IMR-90 (cell line): Measurements from ENCODE around the gene ELMO1.

Experiments used
- CEBPB ChIP-seq: IDR thresholded peaks from 2 replicates; pipeline ENCODE4 v1.6.1; 2012; ENCODE audit warnings: low read depth, low read length, improper control_type of control experiment
- FOS ChIP-seq: fragments of 150-350 bp; IDR thresholded peaks from 2 replicates; pipeline ENCODE4 v1.6.1; 2016; ENCODE audit warnings: low read depth, low read length
- MAFK ChIP-seq: IDR thresholded peaks from 2 replicates; pipeline ENCODE4 v1.6.1; 2012; ENCODE audit warnings: low read depth, low read length, improper control_type of control experiment
- MXI1 ChIP-seq: IDR thresholded peaks from 2 replicates; pipeline ENCODE4 v1.6.1; 2012; ENCODE audit warnings: low read depth, mild to moderate bottlenecking, low read length, moderate library complexity, borderline replicate concordance
- POLR2A ChIP-seq: IDR thresholded peaks from 2 replicates; pipeline ENCODE4 v1.6.1; 2012; ENCODE audit warnings: mild to moderate bottlenecking, low read depth, low read length
- RAD21 ChIP-seq: IDR thresholded peaks from 2 replicates; pipeline ENCODE4 v1.6.1; 2012; ENCODE audit warnings: low read length, improper control_type of control experiment
- RFX5 ChIP-seq: IDR thresholded peaks from 2 replicates; pipeline ENCODE4 v1.8.0; 2012; ENCODE audit warnings: low read depth, mild to moderate bottlenecking, low read length, moderate library complexity
- SMC3 ChIP-seq: fragments of 150-350 bp; IDR thresholded peaks from 2 replicates; pipeline ENCODE4 v1.6.1; 2016; ENCODE audit warnings: low read depth, mild to moderate bottlenecking, antibody characterized with exemption, low read length, moderate library complexity
- TF ChIP-seq, protein P1 (sequence below): conservative IDR thresholded peaks from 2 replicates; pipeline ENCODE4 v1.5.1; 2012; ENCODE audit warnings: mild to moderate bottlenecking, low read depth, low read length, improper control_type of control experiment
- TF ChIP-seq, protein P2 (sequence below): fragments of 150-350 bp; IDR thresholded peaks from 2 replicates; pipeline ENCODE4 v1.6.1; 2016; ENCODE audit warnings: low read depth, mild to moderate bottlenecking, low read length, moderate library complexity, borderline replicate concordance

DNA sequence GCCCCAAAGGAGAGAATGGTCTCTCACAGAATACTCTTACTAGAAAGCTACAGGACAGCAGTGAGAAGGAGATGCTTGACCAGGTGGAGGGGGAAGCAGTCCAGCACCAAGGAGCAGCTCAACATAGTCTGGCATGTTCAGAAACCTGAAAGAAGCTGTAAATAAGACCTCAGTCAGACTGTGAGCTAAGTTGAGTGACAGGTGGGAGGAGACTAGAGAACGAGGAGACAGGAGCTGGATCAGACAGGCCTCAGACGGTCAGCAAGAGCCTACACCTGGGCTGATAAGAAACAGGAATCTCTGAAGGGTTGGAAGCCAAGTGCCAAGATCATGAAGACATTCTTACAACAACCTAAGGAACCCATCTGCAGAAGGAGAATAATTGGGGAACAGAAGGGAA lies 54.5 kb downstream of the ELMO1 start:
- TF ChIP-seq, protein P1, sequence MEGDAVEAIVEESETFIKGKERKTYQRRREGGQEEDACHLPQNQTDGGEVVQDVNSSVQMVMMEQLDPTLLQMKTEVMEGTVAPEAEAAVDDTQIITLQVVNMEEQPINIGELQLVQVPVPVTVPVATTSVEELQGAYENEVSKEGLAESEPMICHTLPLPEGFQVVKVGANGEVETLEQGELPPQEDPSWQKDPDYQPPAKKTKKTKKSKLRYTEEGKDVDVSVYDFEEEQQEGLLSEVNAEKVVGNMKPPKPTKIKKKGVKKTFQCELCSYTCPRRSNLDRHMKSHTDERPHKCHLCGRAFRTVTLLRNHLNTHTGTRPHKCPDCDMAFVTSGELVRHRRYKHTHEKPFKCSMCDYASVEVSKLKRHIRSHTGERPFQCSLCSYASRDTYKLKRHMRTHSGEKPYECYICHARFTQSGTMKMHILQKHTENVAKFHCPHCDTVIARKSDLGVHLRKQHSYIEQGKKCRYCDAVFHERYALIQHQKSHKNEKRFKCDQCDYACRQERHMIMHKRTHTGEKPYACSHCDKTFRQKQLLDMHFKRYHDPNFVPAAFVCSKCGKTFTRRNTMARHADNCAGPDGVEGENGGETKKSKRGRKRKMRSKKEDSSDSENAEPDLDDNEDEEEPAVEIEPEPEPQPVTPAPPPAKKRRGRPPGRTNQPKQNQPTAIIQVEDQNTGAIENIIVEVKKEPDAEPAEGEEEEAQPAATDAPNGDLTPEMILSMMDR, result no peak
- TF ChIP-seq RAD21 (no peak), POLR2A (no peak), CEBPB (no peak), RFX5 (no peak), MXI1 (no peak), FOS (no peak), SMC3 (no peak), MAFK (no peak)
- TF ChIP-seq, protein P2, sequence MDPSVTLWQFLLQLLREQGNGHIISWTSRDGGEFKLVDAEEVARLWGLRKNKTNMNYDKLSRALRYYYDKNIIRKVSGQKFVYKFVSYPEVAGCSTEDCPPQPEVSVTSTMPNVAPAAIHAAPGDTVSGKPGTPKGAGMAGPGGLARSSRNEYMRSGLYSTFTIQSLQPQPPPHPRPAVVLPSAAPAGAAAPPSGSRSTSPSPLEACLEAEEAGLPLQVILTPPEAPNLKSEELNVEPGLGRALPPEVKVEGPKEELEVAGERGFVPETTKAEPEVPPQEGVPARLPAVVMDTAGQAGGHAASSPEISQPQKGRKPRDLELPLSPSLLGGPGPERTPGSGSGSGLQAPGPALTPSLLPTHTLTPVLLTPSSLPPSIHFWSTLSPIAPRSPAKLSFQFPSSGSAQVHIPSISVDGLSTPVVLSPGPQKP, result no peak
